NCI-H128 (cell line): ENCODE data around the gene MAPKAP1.

Experiments used
- DNase-seq: peaks from one replicate; lab custom pipeline; 2025; ENCODE audit not compliant: unreplicated experiment; lab: John Stamatoyannopoulos, UW

Gene MAPKAP1

GRCh38 chr9:125541840-125542243 is 165.2 kb downstream of the MAPKAP1 start:
- peak; percentile 84 for DNase-seq

- no peak for DNase-seq
Measured at GRCh38 chr9:125540497-125540896, 166.5 kb downstream of the MAPKAP1 start.

GRCh38 chr9:125538092-125538473 is 168.9 kb downstream of the MAPKAP1 start:
- peak; percentile 39 for DNase-seq

- no peak for DNase-seq
Measured at GRCh38 chr9:125537442-125538091, 169.4 kb downstream of the MAPKAP1 start.

GRCh38 chr9:125536776-125537175 is 170.2 kb downstream of the MAPKAP1 start:
- DNase-seq: no peak

- no peak for DNase-seq
Measured at GRCh38 chr9:125536167-125536772, 170.7 kb downstream of the MAPKAP1 start.

GRCh38 chr9:125534971-125535701 is 171.9 kb downstream of the MAPKAP1 start:
- DNase-seq: no peak

GRCh38 chr9:125532812-125533594 is 174.0 kb downstream of the MAPKAP1 start:
- DNase-seq: no peak

- no peak for DNase-seq
Measured at GRCh38 chr9:125532412-125532811, 174.6 kb downstream of the MAPKAP1 start.

GRCh38 chr9:125529589-125530515 is 177.2 kb downstream of the MAPKAP1 start:
- no peak for DNase-seq

GRCh38 chr9:125529107-125529506 is 177.9 kb downstream of the MAPKAP1 start:
- no peak for DNase-seq

- no peak for DNase-seq
Measured at GRCh38 chr9:125527471-125528002, 179.5 kb downstream of the MAPKAP1 start.

GRCh38 chr9:125525921-125526631 is 180.9 kb downstream of the MAPKAP1 start:
- no peak for DNase-seq

- no peak for DNase-seq
Measured at GRCh38 chr9:125524583-125525355, 182.2 kb downstream of the MAPKAP1 start.

GRCh38 chr9:125523681-125524080 is 183.3 kb downstream of the MAPKAP1 start:
- DNase-seq: no peak

- DNase-seq: no peak
Measured at GRCh38 chr9:125522328-125522725, 184.7 kb downstream of the MAPKAP1 start.

- DNase-seq: no peak
Measured at GRCh38 chr9:125521462-125522327, 185.3 kb downstream of the MAPKAP1 start.

GRCh38 chr9:125519734-125520133 is 187.3 kb downstream of the MAPKAP1 start:
- DNase-seq: no peak
